NCI-H82 (cell line): ENCODE data around the gene AMPH.

ENCODE experiments used
- DNase-seq: peaks from one replicate; lab custom pipeline; 2025; lab: John Stamatoyannopoulos, UW

The AMPH gene

GRCh38 chr7:38542156-38542555, 89.0 kb downstream of the AMPH start:
- DNase-seq: no peak

GRCh38 chr7:38541440-38541839, 89.7 kb downstream of the AMPH start:
- DNase-seq: no peak

- DNase-seq: no peak
Observed at GRCh38 chr7:38539477-38540081, 91.6 kb downstream of the AMPH start.

- DNase-seq: no peak
Observed at GRCh38 chr7:38535073-38535472, 96.1 kb downstream of the AMPH start.

GRCh38 chr7:38525857-38526256, 105.3 kb downstream of the AMPH start:
- DNase-seq: no peak

GRCh38 chr7:38524786-38525185, 106.4 kb downstream of the AMPH start:
- DNase-seq: no peak

GRCh38 chr7:38520741-38521140, 110.4 kb downstream of the AMPH start:
- peak; percentile 3 for DNase-seq

- DNase-seq: no peak
Observed at GRCh38 chr7:38518541-38518940, 112.6 kb downstream of the AMPH start.

GRCh38 chr7:38512704-38513103, 118.5 kb downstream of the AMPH start:
- DNase-seq: no peak

GRCh38 chr7:38512291-38512690, 118.9 kb downstream of the AMPH start:
- DNase-seq: no peak

- DNase-seq: no peak
Observed at GRCh38 chr7:38507384-38507783, 123.8 kb downstream of the AMPH start.

GRCh38 chr7:38506756-38507155, 124.4 kb downstream of the AMPH start:
- no peak for DNase-seq

- no peak for DNase-seq
Observed at GRCh38 chr7:38506004-38506403, 125.2 kb downstream of the AMPH start.

- DNase-seq: no peak
Observed at GRCh38 chr7:38504684-38505083, 126.5 kb downstream of the AMPH start.

GRCh38 chr7:38502848-38503247, 128.3 kb downstream of the AMPH start:
- DNase-seq: no peak

- no peak for DNase-seq
Observed at GRCh38 chr7:38502289-38502688, 128.9 kb downstream of the AMPH start.

GRCh38 chr7:38492010-38492409, 139.2 kb downstream of the AMPH start:
- no peak for DNase-seq

- DNase-seq: no peak
Observed at GRCh38 chr7:38482521-38482920, 148.7 kb downstream of the AMPH start.

GRCh38 chr7:38481401-38481800, 149.8 kb downstream of the AMPH start:
- DNase-seq: no peak

GRCh38 chr7:38478404-38478803, 152.8 kb downstream of the AMPH start:
- DNase-seq: no peak

GRCh38 chr7:38477333-38477732, 153.8 kb downstream of the AMPH start:
- no peak for DNase-seq

GRCh38 chr7:38476764-38477163, 154.4 kb downstream of the AMPH start:
- peak; percentile 2 for DNase-seq

- DNase-seq: no peak
Observed at GRCh38 chr7:38465956-38466355, 165.2 kb downstream of the AMPH start.
